GM23248 (cell line): ENCODE results near the gene PLXNB1. TPM values are rescaled to one million over a fixed set of nuclear protein-coding genes. Genes with fewer than 3 reads are reported as not detected.

Source experiments
- DNase-seq: peaks from one replicate; pipeline ENCODE4 v3.0.0-alpha.2; 2015
- H2AFZ ChIP-seq: fragments of 200-600 bp; sonication (generic); 2 replicates; pipeline ENCODE4 v1.6.1; 2016; ENCODE audit warnings: antibody characterized with exemption
- H3F3A ChIP-seq: fragments of 200-600 bp; sonication (generic); 2 replicates; pipeline ENCODE4 v1.6.1; 2016; ENCODE audit warnings: mild to moderate bottlenecking, antibody characterized with exemption, mixed run types; ENCODE audit not compliant: insufficient read depth
- H3K27ac ChIP-seq: fragments of 200-600 bp; sonication (generic); 2 replicates; pipeline ENCODE4 v1.5.1; 2016; ENCODE audit warnings: mild to moderate bottlenecking
- H3K27me3 ChIP-seq: fragments of 200-600 bp; sonication (generic); replicated peaks from 2 replicates; pipeline ENCODE4 v1.6.1; 2016; ENCODE audit warnings: mild to moderate bottlenecking; ENCODE audit not compliant: insufficient read depth
- H3K36me3 ChIP-seq: fragments of 200-600 bp; sonication (generic); 2 replicates; pipeline ENCODE4 v1.6.1; 2016; ENCODE audit warnings: low read depth, mild to moderate bottlenecking
- H3K4me1 ChIP-seq: fragments of 200-600 bp; sonication (generic); 2 replicates; pipeline ENCODE4 v1.6.1; 2016; ENCODE audit warnings: mild to moderate bottlenecking; ENCODE audit not compliant: insufficient read depth
- H3K4me2 ChIP-seq: fragments of 200-600 bp; sonication (generic); one replicate; pipeline ENCODE4 v1.6.1; 2016; ENCODE audit warnings: mild to moderate bottlenecking; ENCODE audit not compliant: unreplicated experiment
- H3K4me3 ChIP-seq: fragments of 200-600 bp; sonication (generic); 2 replicates; pipeline ENCODE4 v1.5.1; 2016; ENCODE audit warnings: mild to moderate bottlenecking
- H3K79me2 ChIP-seq: fragments of 200-600 bp; sonication (generic); 2 replicates; pipeline ENCODE4 v1.6.1; 2016; ENCODE audit warnings: mild to moderate bottlenecking; ENCODE audit not compliant: insufficient read depth
- H3K9ac ChIP-seq: fragments of 200-600 bp; sonication (generic); 2 replicates; pipeline ENCODE4 v1.6.1; 2016; ENCODE audit warnings: mild to moderate bottlenecking
- H3K9me2 ChIP-seq: fragments of 200-600 bp; sonication (generic); 2 replicates; pipeline ENCODE4 v1.6.1; 2016; ENCODE audit warnings: mixed run types, mild to moderate bottlenecking, moderate library complexity; ENCODE audit not compliant: insufficient read depth
- H3K9me3 ChIP-seq: fragments of 200-600 bp; sonication (generic); one replicate; pipeline ENCODE4 v1.6.1; 2017; ENCODE audit warnings: low read depth
- H4K20me1 ChIP-seq: fragments of 200-600 bp; sonication (generic); 2 replicates; pipeline ENCODE4 v1.6.0; 2016; ENCODE audit not compliant: insufficient read depth
- EZH2 ChIP-seq: fragments of 200-600 bp; sonication (generic); IDR thresholded peaks from 2 replicates; pipeline ENCODE4 v1.6.1; 2018; ENCODE audit warnings: antibody characterized with exemption, mild to moderate bottlenecking; ENCODE audit not compliant: insufficient read depth, poor library complexity, severe bottlenecking
- EZH2phosphoT487 ChIP-seq: fragments of 200-600 bp; sonication (generic); IDR thresholded peaks from 2 replicates; pipeline ENCODE4 v1.6.1; 2018; ENCODE audit warnings: antibody characterized with exemption, moderate library complexity, mild to moderate bottlenecking, low read depth; ENCODE audit not compliant: insufficient read depth
- WGBS, 2 experiments: methylation state at CpG; one replicate each; pipeline ENCODE4 v1.1.6; 2015 to 2017; ENCODE audit warnings: low lambda C conversion rate in 2 of 2, low coverage in 1 of 2; ENCODE audit errors: missing lambda C conversion rate in 2 of 2; 5-methylcytosine and 5-hydroxymethylcytosine counted together
- in situ Hi-C: fragments of 300-500 bp; cut with MboI; formaldehyde crosslinking; loops from 2 replicates; pipeline ENCODE4 v1.15.0; 2020
- polyA plus RNA-seq: library from polyadenylated mRNA; unstranded; fragments of >200 nt; fragmentation: Nextera tagmentation; extraction: Ambion mirVana; gene quantifications from 2 replicates; pipeline ENCODE4 v1.2.1, GENCODE V29; 2016
- total RNA-seq: library from RNA; depleted of rRNA; stranded (reverse); fragments of >200 nt; shearing (Covaris generic); gene quantifications from 2 replicates; pipeline ENCODE4 v1.2.3, GENCODE V29; 2014

Gene PLXNB1
- total and polyA plus RNA-seq, 2 experiments from 2014 or later = 3.3 to 5.5 TPM

GRCh38 chr3:48388966-48389365, 40.9 kb downstream of the PLXNB1 start:
- H3K36me3 ChIP-seq = no peaks in the 10 kb centered on the region
- no peak overlapping the region for H3K4me2 ChIP-seq
- 62 to 63% methylated on average over 2 of the region's 2 CpGs for WGBS, 2 experiments
- no peak overlapping the region for H3K27ac ChIP-seq
- H3F3A ChIP-seq = no peaks in the 10 kb centered on the region
- no peaks in the 10 kb centered on the region for H3K9me3 ChIP-seq
- no peak overlapping the region for H3K9ac ChIP-seq
- no peaks in the 10 kb centered on the region for H3K79me2 ChIP-seq
- H3K4me1 ChIP-seq = no peaks in the 10 kb centered on the region
- in situ Hi-C loops = no loop called here
- H3K27me3 ChIP-seq = peaks cover 18% of the 10 kb centered on the region; the same call in 1 of the 2 replicates
- H2AFZ ChIP-seq = no peak overlapping the region
- no peaks in the 10 kb centered on the region for H3K9me2 ChIP-seq
- TF ChIP-seq EZH2phosphoT487 (no peak), EZH2 (no peak)
- no peaks in the 10 kb centered on the region for H4K20me1 ChIP-seq
- DNase-seq = no peak
- no peak overlapping the region for H3K4me3 ChIP-seq

GRCh38 chr3:48387634-48388033, 42.3 kb downstream of the PLXNB1 start:
- H3K9me2 ChIP-seq = no peaks in the 10 kb centered on the region
- H3K4me1 ChIP-seq = no peaks in the 10 kb centered on the region

GRCh38 chr3:48372862-48373435, 56.9 kb downstream of the PLXNB1 start:
- H3K79me2 ChIP-seq = no peaks in the 10 kb centered on the region
- DNase-seq = no peak
- no peaks in the 10 kb centered on the region for H3F3A ChIP-seq
- no peak overlapping the region for H3K4me3 ChIP-seq
- no peaks in the 10 kb centered on the region for H3K36me3 ChIP-seq
- no peak overlapping the region for H2AFZ ChIP-seq
- in situ Hi-C loops = no loop called here
- no peaks in the 10 kb centered on the region for H4K20me1 ChIP-seq
- H3K9me2 ChIP-seq = no peaks in the 10 kb centered on the region
- no peak overlapping the region for H3K9ac ChIP-seq
- no peak overlapping the region for H3K4me2 ChIP-seq
- no peaks in the 10 kb centered on the region for H3K9me3 ChIP-seq
- TF ChIP-seq EZH2 (no peak), EZH2phosphoT487 (no peak)
- no peak overlapping the region for H3K27ac ChIP-seq
- peaks cover 8% of the 10 kb centered on the region; the same call in 1 of the 2 replicates for H3K27me3 ChIP-seq
- WGBS, 2 experiments = 50 to 54% methylated on average over 5 of the region's 5 CpGs
- no peaks in the 10 kb centered on the region for H3K4me1 ChIP-seq

More at GRCh38 chr3:48387634-48388033, 42.3 kb downstream of the PLXNB1 start:
- Histone ChIP-seq H3K4me2 (no peak overlapping the region), H3K9me3 (no peaks in the 10 kb centered on the region), H2AFZ (no peak overlapping the region), H3K9ac (no peak overlapping the region), H3F3A (no peaks in the 10 kb centered on the region), H3K27me3 (peaks cover 28% of the 10 kb centered on the region), H4K20me1 (no peaks in the 10 kb centered on the region), H3K27ac (no peak overlapping the region), H3K4me3 (no peak overlapping the region), H3K36me3 (no peaks in the 10 kb centered on the region), H3K79me2 (no peaks in the 10 kb centered on the region)
- no peak for DNase-seq
- in situ Hi-C loops = no loop called here
- TF ChIP-seq EZH2phosphoT487 (no peak), EZH2 (no peak)

DNA sequence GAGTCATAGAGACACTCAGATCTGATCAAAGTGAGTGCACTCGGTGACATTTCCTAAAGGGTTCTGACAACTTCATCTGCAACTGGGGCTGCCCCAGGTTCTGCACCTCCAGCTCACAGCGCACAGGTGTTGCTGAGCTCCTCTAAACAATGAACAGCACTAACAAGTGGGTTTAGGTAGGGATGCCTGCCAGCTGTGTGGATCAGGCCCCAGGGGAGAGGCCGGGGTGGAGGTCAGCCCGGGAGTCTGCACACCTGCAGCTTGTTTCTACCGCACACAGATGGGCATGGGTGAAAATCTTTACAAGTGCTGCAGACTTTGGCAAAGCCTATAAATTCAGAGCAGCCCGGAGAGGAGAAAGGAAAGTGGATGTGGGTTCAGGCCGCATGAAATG, 57.5 kb downstream of the PLXNB1 start:
- TF ChIP-seq EZH2 (no peak), EZH2phosphoT487 (no peak)
- Histone ChIP-seq H3K4me1 (no peaks in the 10 kb centered on the region), H3K36me3 (no peaks in the 10 kb centered on the region), H3K9me3 (no peaks in the 10 kb centered on the region), H3F3A (no peaks in the 10 kb centered on the region), H3K4me3 (no peak overlapping the region), H3K4me2 (no peak overlapping the region), H3K27ac (no peak overlapping the region), H4K20me1 (no peaks in the 10 kb centered on the region), H3K9me2 (no peaks in the 10 kb centered on the region), H2AFZ (no peak overlapping the region), H3K9ac (no peak overlapping the region), H3K79me2 (no peaks in the 10 kb centered on the region), H3K27me3 (peaks cover 8% of the 10 kb centered on the region; the same call in 1 of the 2 replicates)
- in situ Hi-C loops = no loop called here
- WGBS, 2 experiments = 62% methylated on average over 7 of the region's 7 CpGs
- no peak for DNase-seq
